Small intestine (tissue), 7 donors: Measurements from ENCODE around the gene SMARCA2. TPM values are rescaled to one million over a fixed set of nuclear protein-coding genes. Genes with fewer than 3 reads are reported as not detected.

ENCODE experiments used
- DNase-seq, 2 donors: peaks; one replicate each; pipeline versions ENCODE4 v3.0.0 to v3.0.0-alpha.2; 2013
- FAIRE-seq: peaks from 2 replicates; lab custom pipeline; 2012; peaks lifted over from hg19 to GRCh38; lab: Jason Lieb, UNC
- H3K27ac ChIP-seq, 3 donors: one replicate each; pipeline ENCODE4 v1.5.1; 2013; ENCODE audit warnings: low read length in 2 of 3, mild to moderate bottlenecking in 2 of 3, control low read depth in 1 of 3, inconsistent platforms in 1 of 3, low read depth in 1 of 3, moderate library complexity in 1 of 3
- H3K27me3 ChIP-seq, 3 donors: one replicate each; pipeline ENCODE4 v1.6.1; 2013; ENCODE audit warnings: low read length in 3 of 3, inconsistent platforms in 1 of 3; ENCODE audit not compliant: control insufficient read depth in 3 of 3, insufficient read depth in 3 of 3
- H3K36me3 ChIP-seq, 3 donors: one replicate each; pipeline ENCODE4 v1.6.1; 2013; ENCODE audit warnings: low read length in 3 of 3, inconsistent platforms in 1 of 3, low read depth in 1 of 3, mild to moderate bottlenecking in 1 of 3, moderate library complexity in 1 of 3; ENCODE audit not compliant: control insufficient read depth in 3 of 3, insufficient read depth in 2 of 3
- H3K4me1 ChIP-seq, 3 donors: one replicate each; pipeline ENCODE4 v1.6.1; 2013; ENCODE audit warnings: low read length in 2 of 3, inconsistent platforms in 1 of 3, low read depth in 1 of 3, mild to moderate bottlenecking in 1 of 3, moderate library complexity in 1 of 3; ENCODE audit not compliant: control insufficient read depth in 3 of 3, insufficient read depth in 2 of 3
- H3K4me3 ChIP-seq, 3 donors: one replicate each; pipeline ENCODE4 v1.5.1; 2013; ENCODE audit warnings: low read length in 3 of 3, control low read depth in 1 of 3, inconsistent platforms in 1 of 3, low read depth in 1 of 3, mild to moderate bottlenecking in 1 of 3, moderate library complexity in 1 of 3
- H3K9me3 ChIP-seq, 2 donors: one replicate each; pipeline ENCODE4 v1.6.1; 2013; ENCODE audit warnings: low read depth in 1 of 2, low read length in 1 of 2; ENCODE audit not compliant: control insufficient read depth in 2 of 2, insufficient read depth in 1 of 2
- WGBS, 3 donors: extraction: QIAGEN DNeasy Blood & Tissue Kit; methylation state at CpG; one replicate each; pipeline ENCODE4 v1.1.7; 2013; 5-methylcytosine and 5-hydroxymethylcytosine counted together
- polyA plus RNA-seq, 4 donors: library from polyadenylated mRNA; stranded (reverse) in 3 of 4; unstranded in 1 of 4; fragments of 200-250 nt in 3 of 4; fragments of 120-200 nt in 1 of 4; gene quantifications; one replicate each; pipeline versions ENCODE4 v1.2.1 to v1.2.3, GENCODE V29; 2013
- donor health status: healthy with polysubstance abuse.
- donor health status: control.
- donor health status: control.
- donor health status: Bipolar disorder and iron deficiency.
- donor health status: healthy.

Gene SMARCA2
- polyA plus RNA-seq, 4 donors, result 28.2 to 58.7 (median 32.5) TPM

DNA sequence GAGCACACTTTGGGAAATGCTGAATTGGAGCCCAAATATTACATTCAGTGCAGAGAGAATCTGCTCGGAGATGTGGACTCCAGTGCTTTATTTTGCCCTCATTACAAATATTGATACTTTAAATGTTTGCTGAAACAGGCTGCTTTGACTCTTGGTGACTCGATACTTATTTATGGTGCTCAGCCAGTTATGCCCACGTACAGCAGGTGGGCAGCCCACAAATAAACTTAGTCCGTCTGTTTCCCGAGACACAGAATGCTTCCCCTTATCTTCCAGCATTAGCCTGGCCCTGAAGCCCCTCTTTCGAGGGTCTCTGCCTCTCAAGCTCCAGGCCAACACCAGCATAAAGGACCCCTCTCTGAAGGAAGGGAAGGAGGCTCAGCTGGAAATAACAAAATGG, 158.7 kb downstream of the SMARCA2 start:
- Histone ChIP-seq H3K27ac (no peak overlapping the region), H3K4me3 (no peak overlapping the region), H3K36me3 (peaks cover 2 to 19% (median 3%) of the 10 kb centered on the region in 3 donors), H3K4me1 (no peaks in the 10 kb centered on the region), H3K9me3 (no peaks in the 10 kb centered on the region), H3K27me3 (no peaks in the 10 kb centered on the region)
- DNase-seq, result no peak
- FAIRE-seq, result no peak
- WGBS, 3 donors, result 84 to 96% (median 89%) methylated on average over 6 of the region's 6 CpGs

- Histone ChIP-seq H3K4me3 (no peak overlapping the region), H3K4me1 (no peaks in the 10 kb centered on the region), H3K9me3 (no peaks in the 10 kb centered on the region), H3K36me3 (peaks cover 2 to 18% (median 3%) of the 10 kb centered on the region in 3 donors), H3K27ac (no peak overlapping the region), H3K27me3 (no peaks in the 10 kb centered on the region)
- FAIRE-seq, result no peak
- no peak for DNase-seq
- WGBS, 3 donors, result 88 to 97% (median 95%) methylated on average over 7 of the region's 7 CpGs
Observed at GRCh38 chr9:2174306-2174705, 159.2 kb downstream of the SMARCA2 start.

DNA sequence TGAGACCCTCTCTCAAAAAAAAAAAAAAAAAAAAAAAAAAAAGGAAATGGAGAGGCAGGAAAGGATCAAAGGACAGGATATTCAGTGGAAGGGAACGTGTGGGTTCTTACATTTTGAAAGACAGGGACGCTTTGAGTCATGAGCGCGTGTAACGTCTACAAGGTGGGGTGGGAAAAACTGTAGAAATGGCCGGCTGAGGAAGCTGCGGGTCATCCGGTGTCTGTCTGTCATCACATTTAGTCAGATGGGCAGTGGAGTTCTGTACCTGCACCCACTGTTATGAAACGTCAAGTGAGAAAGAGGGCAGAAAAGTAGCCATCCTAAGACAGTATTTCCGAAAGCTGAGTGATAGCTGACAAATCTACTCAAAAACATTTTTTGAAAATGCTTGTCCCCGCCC, 159.8 kb downstream of the SMARCA2 start:
- DNase-seq, result no peak
- no peaks in the 10 kb centered on the region for H3K4me1 ChIP-seq
- H3K9me3 ChIP-seq, result no peaks in the 10 kb centered on the region
- H3K4me3 ChIP-seq, result no peak overlapping the region
- peaks cover 2 to 15% (median 3%) of the 10 kb centered on the region in 3 donors for H3K36me3 ChIP-seq
- 81 to 87% (median 86%) methylated on average over 11 of the region's 11 CpGs for WGBS, 3 donors
- H3K27me3 ChIP-seq, result no peaks in the 10 kb centered on the region
- H3K27ac ChIP-seq, result no peak overlapping the region
- FAIRE-seq, result no peak

GRCh38 chr9:2177121-2177520, 162.0 kb downstream of the SMARCA2 start:
- WGBS, 3 donors, result 83 to 93% (median 90%) methylated on average over 2 of the region's 2 CpGs
- Histone ChIP-seq H3K36me3 (peaks cover 2 to 11% (median 3%) of the 10 kb centered on the region in 3 donors), H3K27me3 (no peaks in the 10 kb centered on the region), H3K4me1 (no peaks in the 10 kb centered on the region), H3K27ac (no peak overlapping the region), H3K9me3 (no peaks in the 10 kb centered on the region), H3K4me3 (no peak overlapping the region)
- FAIRE-seq, result no peak
- no peak for DNase-seq

- FAIRE-seq (no peak), DNase-seq (no peak)
- WGBS, 3 donors, result 90 to 93% (median 92%) methylated on average over 9 of the region's 9 CpGs
Observed at GRCh38 chr9:2178034-2178734, 163.0 kb downstream of the SMARCA2 start.

DNA sequence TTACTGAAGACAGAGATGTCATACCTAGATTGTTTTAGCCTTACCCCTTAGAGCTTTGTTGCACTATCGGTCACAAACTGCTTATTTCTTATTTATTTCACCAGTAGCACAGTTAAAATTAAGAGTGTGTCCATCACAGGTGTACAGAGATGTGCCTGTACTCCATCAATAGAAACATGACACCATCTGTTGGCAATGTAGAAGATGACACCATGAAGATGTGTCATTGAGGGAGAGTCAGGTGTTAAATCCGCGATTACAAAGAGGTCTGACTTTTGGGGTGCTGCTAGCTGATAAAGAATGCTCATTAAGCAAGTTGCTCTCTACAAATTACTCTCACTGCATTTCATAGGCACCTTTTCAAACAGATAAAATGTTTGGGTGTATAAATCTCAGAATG, 164.4 kb downstream of the SMARCA2 start:
- 85 to 95% (median 87%) methylated on average over 3 of the region's 3 CpGs for WGBS, 3 donors
- FAIRE-seq (no peak), DNase-seq (no peak)
- Histone ChIP-seq H3K27ac (no peak overlapping the region), H3K27me3 (no peaks in the 10 kb centered on the region), H3K4me1 (no peaks in the 10 kb centered on the region), H3K36me3 (peaks cover 1 to 4% (median 3%) of the 10 kb centered on the region in 3 donors), H3K9me3 (no peaks in the 10 kb centered on the region), H3K4me3 (no peak overlapping the region)

More at GRCh38 chr9:2178034-2178734, 163.0 kb downstream of the SMARCA2 start:
- no peaks in the 10 kb centered on the region for H3K4me1 ChIP-seq
- peaks cover 0 to 6% (median 0%) of the 10 kb centered on the region in 3 donors for H3K36me3 ChIP-seq
- no peak overlapping the region for H3K4me3 ChIP-seq
- H3K9me3 ChIP-seq, result no peaks in the 10 kb centered on the region
- no peaks in the 10 kb centered on the region for H3K27me3 ChIP-seq
- H3K27ac ChIP-seq, result no peak overlapping the region

DNA sequence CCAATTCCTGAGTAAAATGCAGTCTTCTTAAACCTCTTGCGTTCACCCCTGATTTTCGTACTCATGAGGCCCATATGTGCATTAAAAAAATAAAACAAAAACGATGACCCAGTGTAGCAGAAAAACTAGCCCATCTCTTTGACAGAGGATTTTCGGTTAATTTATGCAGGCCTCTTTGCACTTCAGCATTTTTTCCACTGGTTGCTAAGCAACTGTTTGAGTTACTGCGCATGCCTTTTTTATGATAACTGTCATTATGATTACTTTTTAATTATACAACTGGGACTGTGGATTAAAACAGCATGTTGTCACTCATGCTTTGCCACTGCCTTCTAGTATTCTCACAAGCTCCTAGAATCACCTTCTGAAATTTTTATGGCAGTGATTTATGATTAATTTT, 165.0 kb downstream of the SMARCA2 start:
- no peak for DNase-seq
- no peak overlapping the region for H3K4me3 ChIP-seq
- no peak overlapping the region for H3K27ac ChIP-seq
- no peaks in the 10 kb centered on the region for H3K9me3 ChIP-seq
- no peaks in the 10 kb centered on the region for H3K4me1 ChIP-seq
- whole genome bisulfite sequencing, 3 donors, result 77 to 92% (median 88%) methylated on average over 5 of the region's 5 CpGs
- no peak for FAIRE-seq
- H3K36me3 ChIP-seq, result peaks cover 3 to 4% (median 3%) of the 10 kb centered on the region in 3 donors
- no peaks in the 10 kb centered on the region for H3K27me3 ChIP-seq

DNA sequence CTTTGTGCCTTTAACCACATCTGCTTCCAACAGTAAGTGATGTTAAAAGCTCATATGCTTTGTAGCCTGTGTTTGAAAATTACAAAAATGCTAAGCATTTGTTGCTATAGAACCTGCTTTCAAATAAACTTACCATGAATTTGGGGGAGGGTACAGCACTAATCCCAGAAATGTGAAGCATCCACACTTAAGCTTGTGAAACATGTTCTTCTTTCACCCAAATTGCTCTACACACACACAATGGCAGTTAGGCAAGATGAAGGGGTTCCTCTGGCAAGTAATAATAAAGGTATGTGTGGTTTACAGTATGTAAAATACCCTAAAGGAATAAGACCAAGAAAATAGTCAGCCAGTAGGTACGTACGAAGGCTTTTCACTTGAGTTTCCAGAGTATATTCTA, 165.6 kb downstream of the SMARCA2 start:
- Histone ChIP-seq H3K9me3 (no peaks in the 10 kb centered on the region), H3K27me3 (no peaks in the 10 kb centered on the region), H3K27ac (no peak overlapping the region), H3K36me3 (peaks cover 4 to 8% (median 4%) of the 10 kb centered on the region in 3 donors), H3K4me3 (no peak overlapping the region), H3K4me1 (no peaks in the 10 kb centered on the region)
- FAIRE-seq, result no peak
- WGBS, 3 donors, result 93 to 98% (median 95%) methylated on average over 2 of the region's 2 CpGs
- no peak for DNase-seq
